GM21447 (cell line): ENCODE measurements around the gene NKAIN1.
"Not testable (repeated sequence)": the region's sequence is repeated elsewhere in the genome, so short reads cannot be mapped to it uniquely, and the experiment has no call there.

Source experiments
- ATAC-seq: cut with Tn5 transposase; IDR thresholded peaks from one replicate; pipeline ENCODE4 v1.9.1; 2021; ENCODE audit not compliant: unreplicated experiment

Gene NKAIN1

GRCh38 chr1:31198150-31198549 lies 41.5 kb downstream of the NKAIN1 start:
- ATAC-seq: no peak

- no peak for ATAC-seq
Observed at GRCh38 chr1:31196685-31197084, 43.0 kb downstream of the NKAIN1 start.

GRCh38 chr1:31195267-31195666 lies 44.4 kb downstream of the NKAIN1 start:
- ATAC-seq: not testable (repeated sequence)

GRCh38 chr1:31193729-31194128 lies 46.0 kb downstream of the NKAIN1 start:
- ATAC-seq: no peak

- ATAC-seq: no peak
Observed at GRCh38 chr1:31191281-31191680, 48.4 kb downstream of the NKAIN1 start.

GRCh38 chr1:31189696-31190674 lies 49.7 kb downstream of the NKAIN1 start:
- no peak for ATAC-seq

- no peak for ATAC-seq
Observed at GRCh38 chr1:31183927-31184554, 55.6 kb downstream of the NKAIN1 start.

- no peak for ATAC-seq
Observed at GRCh38 chr1:31183126-31183525, 56.6 kb downstream of the NKAIN1 start.

GRCh38 chr1:31182352-31182751 lies 57.3 kb downstream of the NKAIN1 start:
- no peak for ATAC-seq

GRCh38 chr1:31181515-31182343 lies 58.0 kb downstream of the NKAIN1 start:
- no peak for ATAC-seq

GRCh38 chr1:31180338-31180737 lies 59.3 kb downstream of the NKAIN1 start:
- no peak for ATAC-seq

- not testable (repeated sequence) for ATAC-seq
Observed at GRCh38 chr1:31176291-31176690, 63.4 kb downstream of the NKAIN1 start.

- ATAC-seq: no peak
Observed at GRCh38 chr1:31170486-31170735, 69.3 kb downstream of the NKAIN1 start.

GRCh38 chr1:31166462-31166861 lies 73.2 kb downstream of the NKAIN1 start:
- no peak for ATAC-seq

GRCh38 chr1:31164291-31164690 lies 75.4 kb downstream of the NKAIN1 start:
- ATAC-seq: no peak

GRCh38 chr1:31163866-31164265 lies 75.8 kb downstream of the NKAIN1 start:
- no peak for ATAC-seq

GRCh38 chr1:31161571-31161970 lies 78.1 kb downstream of the NKAIN1 start:
- ATAC-seq: no peak

- ATAC-seq: no peak
Observed at GRCh38 chr1:31159869-31160611, 79.6 kb downstream of the NKAIN1 start.

- ATAC-seq: no peak
Observed at GRCh38 chr1:31159323-31159722, 80.4 kb downstream of the NKAIN1 start.

- ATAC-seq: peak; percentile 68
Observed at GRCh38 chr1:31155216-31155806, 84.4 kb downstream of the NKAIN1 start.
